IgD-negative memory B cell (primary cell): ENCODE data around the gene CD38. TPM values are rescaled to one million over a fixed set of nuclear protein-coding genes. Genes with fewer than 3 reads are reported as not detected.
"Not testable (repeated sequence)": the region's sequence is repeated elsewhere in the genome, so short reads cannot be mapped to it uniquely, and the experiment has no call there.

Experiments
- H3K27ac Mint-ChIP-seq, 3 donors: one replicate each; pipeline ENCODE4 v1.8.0; 2020 to 2022; ENCODE audit warnings: mild to moderate bottlenecking in 3 of 3, mixed read lengths in 3 of 3, moderate library complexity in 1 of 3
- H3K27me3 Mint-ChIP-seq: one replicate; pipeline ENCODE4 v1.8.0; 2021; ENCODE audit warnings: mixed read lengths
- H3K36me3 Mint-ChIP-seq: one replicate; pipeline ENCODE4 v1.8.0; 2020; ENCODE audit warnings: mild to moderate bottlenecking, mixed read lengths
- H3K4me1 Mint-ChIP-seq, 3 donors: one replicate each; pipeline ENCODE4 v1.8.0; 2020 to 2022; ENCODE audit warnings: mixed read lengths in 3 of 3, mild to moderate bottlenecking in 1 of 3
- H3K4me3 Mint-ChIP-seq, 4 donors: one replicate each; pipeline ENCODE4 v1.8.0; 2020 to 2022; ENCODE audit warnings: mild to moderate bottlenecking in 4 of 4, mixed read lengths in 4 of 4, moderate library complexity in 3 of 4
- H3K9me3 Mint-ChIP-seq, 3 donors: one replicate each; pipeline ENCODE4 v1.8.0; 2020 to 2021; ENCODE audit warnings: mixed read lengths in 3 of 3, mild to moderate bottlenecking in 1 of 3
- polyA plus RNA-seq: library from polyadenylated mRNA; unstranded; fragments of 300-500 nt; fragmentation: Illumina TruSeq; gene quantifications from one replicate; pipeline ENCODE4 v1.2.3, GENCODE V29; 2021

CD38 gene
- polyA plus RNA-seq, 1 donor from 2014 or later = 20.9 TPM

GRCh38 chr4:15852524-15852923 lies 74.4 kb downstream of the CD38 start:
- no peak overlapping the region for H3K4me3 Mint-ChIP-seq
- H3K27ac Mint-ChIP-seq = no peak overlapping the region
- H3K9me3 Mint-ChIP-seq = no peaks in the 10 kb centered on the region
- peaks cover 0 to 4% (median 0%) of the 10 kb centered on the region in 3 donors for H3K4me1 Mint-ChIP-seq
- H3K27me3 Mint-ChIP-seq = no peaks in the 10 kb centered on the region
- H3K36me3 Mint-ChIP-seq = peaks cover 8% of the 10 kb centered on the region

- Mint-ChIP-seq H3K9me3 (no peaks in the 10 kb centered on the region), H3K27me3 (no peaks in the 10 kb centered on the region), H3K27ac (no peak overlapping the region), H3K4me1 (peaks cover 0 to 2% (median 0%) of the 10 kb centered on the region in 3 donors), H3K4me3 (no peak overlapping the region), H3K36me3 (peaks cover 8% of the 10 kb centered on the region)
These were observed 75.2 kb downstream of the CD38 start for GRCh38 chr4:15853345-15853744.

GRCh38 chr4:15855804-15856475 lies 77.8 kb downstream of the CD38 start:
- no peaks in the 10 kb centered on the region for H3K9me3 Mint-ChIP-seq
- no peak overlapping the region for H3K27ac Mint-ChIP-seq
- no peaks in the 10 kb centered on the region for H3K27me3 Mint-ChIP-seq
- peaks cover 0 to 2% (median 0%) of the 10 kb centered on the region in 3 donors for H3K4me1 Mint-ChIP-seq
- no peak overlapping the region for H3K4me3 Mint-ChIP-seq
- H3K36me3 Mint-ChIP-seq = no peaks in the 10 kb centered on the region

- H3K36me3 Mint-ChIP-seq, H3K9me3 Mint-ChIP-seq, H3K27me3 Mint-ChIP-seq, H3K4me3 Mint-ChIP-seq, H3K4me1 Mint-ChIP-seq, H3K27ac Mint-ChIP-seq: not testable (repeated sequence)
These were observed 83.1 kb downstream of the CD38 start for GRCh38 chr4:15861198-15861597.

GRCh38 chr4:15864651-15865566 lies 86.8 kb downstream of the CD38 start:
- Mint-ChIP-seq H3K9me3 (no peaks in the 10 kb centered on the region), H3K4me1 (peaks cover 0 to 3% (median 0%) of the 10 kb centered on the region in 3 donors), H3K4me3 (no peak overlapping the region)

GRCh38 chr4:15868111-15868510 lies 90.0 kb downstream of the CD38 start:
- H3K27ac Mint-ChIP-seq = no peak overlapping the region
- H3K36me3 Mint-ChIP-seq = peaks cover 2% of the 10 kb centered on the region
- H3K27me3 Mint-ChIP-seq = no peaks in the 10 kb centered on the region
- H3K4me1 Mint-ChIP-seq = peaks cover 0 to 5% (median 0%) of the 10 kb centered on the region in 3 donors
- no peak overlapping the region for H3K4me3 Mint-ChIP-seq
- no peaks in the 10 kb centered on the region for H3K9me3 Mint-ChIP-seq

More at GRCh38 chr4:15864651-15865566, 86.8 kb downstream of the CD38 start:
- Mint-ChIP-seq H3K27me3 (no peaks in the 10 kb centered on the region), H3K36me3 (no peaks in the 10 kb centered on the region), H3K27ac (no peak overlapping the region)

- Mint-ChIP-seq H3K27ac (no peak overlapping the region), H3K9me3 (no peaks in the 10 kb centered on the region), H3K4me3 (no peak overlapping the region), H3K27me3 (no peaks in the 10 kb centered on the region), H3K36me3 (peaks cover 2% of the 10 kb centered on the region), H3K4me1 (peaks cover 0 to 5% (median 0%) of the 10 kb centered on the region in 3 donors)
These were observed 90.8 kb downstream of the CD38 start for GRCh38 chr4:15868826-15869413.

- Mint-ChIP-seq H3K4me1 (peaks cover 0 to 5% (median 0%) of the 10 kb centered on the region in 3 donors), H3K4me3 (no peak overlapping the region), H3K36me3 (peaks cover 2% of the 10 kb centered on the region), H3K27ac (no peak overlapping the region), H3K9me3 (peaks cover 0 to 2% (median 0%) of the 10 kb centered on the region in 3 donors), H3K27me3 (no peaks in the 10 kb centered on the region)
These were observed 92.0 kb downstream of the CD38 start for GRCh38 chr4:15870079-15870478.

GRCh38 chr4:15870921-15871664 lies 93.0 kb downstream of the CD38 start:
- no peak overlapping the region for H3K27ac Mint-ChIP-seq
- peaks cover 5% of the 10 kb centered on the region for H3K36me3 Mint-ChIP-seq
- no peak overlapping the region for H3K4me3 Mint-ChIP-seq
- H3K4me1 Mint-ChIP-seq = peaks cover 0 to 5% (median 0%) of the 10 kb centered on the region in 3 donors
- peaks cover 0 to 2% (median 0%) of the 10 kb centered on the region in 3 donors for H3K9me3 Mint-ChIP-seq
- H3K27me3 Mint-ChIP-seq = peaks cover 5% of the 10 kb centered on the region

- Mint-ChIP-seq H3K27me3 (peaks cover 5% of the 10 kb centered on the region), H3K4me1 (peaks cover 0 to 4% (median 0%) of the 10 kb centered on the region in 3 donors), H3K9me3 (peaks cover 0 to 3% (median 2%) of the 10 kb centered on the region in 3 donors), H3K4me3 (no peak overlapping the region), H3K27ac (no peak overlapping the region), H3K36me3 (peaks cover 5% of the 10 kb centered on the region)
These were observed 95.0 kb downstream of the CD38 start for GRCh38 chr4:15873117-15873516.

- H3K4me3 Mint-ChIP-seq = no peak overlapping the region
- H3K9me3 Mint-ChIP-seq = peaks cover 0 to 7% (median 2%) of the 10 kb centered on the region in 3 donors
- peaks cover 0 to 1% (median 0%) of the 10 kb centered on the region in 3 donors for H3K4me1 Mint-ChIP-seq
- H3K27me3 Mint-ChIP-seq = peaks cover 5% of the 10 kb centered on the region
- no peak overlapping the region for H3K27ac Mint-ChIP-seq
- H3K36me3 Mint-ChIP-seq = peaks cover 5% of the 10 kb centered on the region
These were observed 96.5 kb downstream of the CD38 start for GRCh38 chr4:15874671-15875070.

- H3K36me3 Mint-ChIP-seq = peaks cover 3% of the 10 kb centered on the region
These were observed 97.7 kb downstream of the CD38 start for GRCh38 chr4:15875663-15876460.

GRCh38 chr4:15878011-15878410 lies 99.9 kb downstream of the CD38 start:
- H3K9me3 Mint-ChIP-seq = peaks cover 0 to 7% (median 2%) of the 10 kb centered on the region in 3 donors
- H3K27me3 Mint-ChIP-seq = peaks cover 5% of the 10 kb centered on the region
- H3K4me1 Mint-ChIP-seq = peaks cover 0 to 2% (median 0%) of the 10 kb centered on the region in 3 donors
- H3K4me3 Mint-ChIP-seq = no peak overlapping the region
- H3K36me3 Mint-ChIP-seq = peaks cover 3% of the 10 kb centered on the region
- no peak overlapping the region for H3K27ac Mint-ChIP-seq

More at GRCh38 chr4:15875663-15876460, 97.7 kb downstream of the CD38 start:
- peaks cover 0 to 1% (median 0%) of the 10 kb centered on the region in 3 donors for H3K4me1 Mint-ChIP-seq
- H3K27me3 Mint-ChIP-seq = peaks cover 5% of the 10 kb centered on the region
- no peak overlapping the region for H3K27ac Mint-ChIP-seq
- H3K4me3 Mint-ChIP-seq = no peak overlapping the region
- peaks cover 0 to 7% (median 2%) of the 10 kb centered on the region in 3 donors for H3K9me3 Mint-ChIP-seq

- Mint-ChIP-seq H3K4me3 (no peak overlapping the region), H3K27me3 (no peaks in the 10 kb centered on the region), H3K4me1 (peaks cover 0 to 2% (median 0%) of the 10 kb centered on the region in 3 donors), H3K36me3 (no peaks in the 10 kb centered on the region), H3K9me3 (peaks cover 0 to 7% (median 0%) of the 10 kb centered on the region in 3 donors), H3K27ac (no peak overlapping the region)
These were observed 103.7 kb downstream of the CD38 start for GRCh38 chr4:15881820-15882219.
